Liver (tissue), 3 donors: ENCODE measurements around the gene EFCAB11.

Experiments used
- ATF3 ChIP-seq: IDR thresholded peaks from 2 replicates; pipeline ENCODE4 v1.6.1; 2016; ENCODE audit warnings: antibody characterized with exemption
- CTCF ChIP-seq: fragments of 150-350 bp; IDR thresholded peaks from 2 replicates; pipeline ENCODE4 v1.5.1; 2017; ENCODE audit warnings: improper control_type of control experiment, low read depth, low read length; ENCODE audit not compliant: missing input control
- GABPA ChIP-seq, 2 donors: IDR thresholded peaks in 1 of 2; conservative IDR thresholded peaks in 1 of 2; 2 replicates each; pipeline ENCODE4 v1.6.1; 2016; ENCODE audit warnings: antibody characterized with exemption in 2 of 2, mild to moderate bottlenecking in 1 of 2, moderate library complexity in 1 of 2
- HNF4G ChIP-seq: IDR thresholded peaks from 2 replicates; pipeline ENCODE4 v1.6.1; 2016; ENCODE audit warnings: antibody characterized with exemption
- JUND ChIP-seq, 2 donors: IDR thresholded peaks; 2 replicates each; pipeline ENCODE4 v1.6.1; 2016; ENCODE audit warnings: antibody characterized with exemption in 2 of 2
- MAX ChIP-seq: IDR thresholded peaks from 2 replicates; pipeline ENCODE4 v1.6.1; 2016; ENCODE audit warnings: antibody characterized with exemption
- RAD21 ChIP-seq, 2 donors: IDR thresholded peaks; 2 replicates each; pipeline ENCODE4 v1.6.1; 2016; ENCODE audit warnings: antibody characterized with exemption in 2 of 2, mild to moderate bottlenecking in 2 of 2
- RXRA ChIP-seq, 2 donors: IDR thresholded peaks; 2 replicates each; pipeline ENCODE4 v1.6.1; 2017 to 2018; ENCODE audit warnings: antibody characterized with exemption in 2 of 2, mild to moderate bottlenecking in 1 of 2
- SP1 ChIP-seq: IDR thresholded peaks from 2 replicates; pipeline ENCODE4 v1.6.1; 2018; ENCODE audit warnings: antibody characterized with exemption, mild to moderate bottlenecking
- TAF1 ChIP-seq: conservative IDR thresholded peaks from 2 replicates; pipeline ENCODE4 v1.6.1; 2016; ENCODE audit warnings: antibody characterized with exemption, mild to moderate bottlenecking
- YY1 ChIP-seq: IDR thresholded peaks from 2 replicates; pipeline ENCODE4 v1.6.1; 2016; ENCODE audit warnings: antibody characterized with exemption, mild to moderate bottlenecking
- TF ChIP-seq, protein P1 (sequence below): IDR thresholded peaks from 2 replicates; pipeline ENCODE4 v1.6.1; 2016; ENCODE audit warnings: antibody characterized with exemption
- TF ChIP-seq, protein P2 (sequence below): IDR thresholded peaks from 2 replicates; pipeline ENCODE4 v1.6.1; 2016; ENCODE audit warnings: antibody characterized with exemption, mild to moderate bottlenecking
- donor health status: healthy.
- donor health status: healthy.

DNA sequence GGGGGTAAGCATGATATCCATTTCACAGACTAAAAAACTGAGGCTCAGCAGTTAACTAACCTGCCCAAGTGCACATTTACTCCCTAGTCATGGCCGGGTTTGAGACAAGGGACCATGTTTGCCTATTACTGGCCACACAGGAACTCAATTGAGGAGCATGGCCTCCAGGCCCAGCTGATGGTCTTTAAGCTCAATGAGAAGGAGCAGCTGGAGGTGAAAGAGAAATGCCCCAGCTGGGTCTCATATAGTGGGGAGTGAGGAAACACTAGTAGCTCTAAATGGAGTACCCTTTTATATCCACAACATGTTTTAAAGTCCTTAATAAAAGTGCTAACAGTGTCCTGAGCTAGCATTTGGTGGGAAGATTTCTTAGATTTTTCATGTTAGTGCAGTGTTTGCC, 2.8 kb upstream of the EFCAB11 start:
- TF ChIP-seq CTCF, result no peak
- TF ChIP-seq MAX, result no peak
- TF ChIP-seq JUND (IDR thresholded peaks at IDR 0.05), result no peak
- TF ChIP-seq, protein P1, sequence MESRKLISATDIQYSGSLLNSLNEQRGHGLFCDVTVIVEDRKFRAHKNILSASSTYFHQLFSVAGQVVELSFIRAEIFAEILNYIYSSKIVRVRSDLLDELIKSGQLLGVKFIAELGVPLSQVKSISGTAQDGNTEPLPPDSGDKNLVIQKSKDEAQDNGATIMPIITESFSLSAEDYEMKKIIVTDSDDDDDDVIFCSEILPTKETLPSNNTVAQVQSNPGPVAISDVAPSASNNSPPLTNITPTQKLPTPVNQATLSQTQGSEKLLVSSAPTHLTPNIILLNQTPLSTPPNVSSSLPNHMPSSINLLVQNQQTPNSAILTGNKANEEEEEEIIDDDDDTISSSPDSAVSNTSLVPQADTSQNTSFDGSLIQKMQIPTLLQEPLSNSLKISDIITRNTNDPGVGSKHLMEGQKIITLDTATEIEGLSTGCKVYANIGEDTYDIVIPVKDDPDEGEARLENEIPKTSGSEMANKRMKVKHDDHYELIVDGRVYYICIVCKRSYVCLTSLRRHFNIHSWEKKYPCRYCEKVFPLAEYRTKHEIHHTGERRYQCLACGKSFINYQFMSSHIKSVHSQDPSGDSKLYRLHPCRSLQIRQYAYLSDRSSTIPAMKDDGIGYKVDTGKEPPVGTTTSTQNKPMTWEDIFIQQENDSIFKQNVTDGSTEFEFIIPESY, result no peak
- TF ChIP-seq SP1, result no peak
- TF ChIP-seq HNF4G, result no peak
- no peak for TF ChIP-seq TAF1
- TF ChIP-seq RAD21 (IDR thresholded peaks at IDR 0.05), result no peak
- no peak for TF ChIP-seq RXRA (IDR thresholded peaks at IDR 0.05)
- no peak for TF ChIP-seq YY1
- TF ChIP-seq, protein P2, sequence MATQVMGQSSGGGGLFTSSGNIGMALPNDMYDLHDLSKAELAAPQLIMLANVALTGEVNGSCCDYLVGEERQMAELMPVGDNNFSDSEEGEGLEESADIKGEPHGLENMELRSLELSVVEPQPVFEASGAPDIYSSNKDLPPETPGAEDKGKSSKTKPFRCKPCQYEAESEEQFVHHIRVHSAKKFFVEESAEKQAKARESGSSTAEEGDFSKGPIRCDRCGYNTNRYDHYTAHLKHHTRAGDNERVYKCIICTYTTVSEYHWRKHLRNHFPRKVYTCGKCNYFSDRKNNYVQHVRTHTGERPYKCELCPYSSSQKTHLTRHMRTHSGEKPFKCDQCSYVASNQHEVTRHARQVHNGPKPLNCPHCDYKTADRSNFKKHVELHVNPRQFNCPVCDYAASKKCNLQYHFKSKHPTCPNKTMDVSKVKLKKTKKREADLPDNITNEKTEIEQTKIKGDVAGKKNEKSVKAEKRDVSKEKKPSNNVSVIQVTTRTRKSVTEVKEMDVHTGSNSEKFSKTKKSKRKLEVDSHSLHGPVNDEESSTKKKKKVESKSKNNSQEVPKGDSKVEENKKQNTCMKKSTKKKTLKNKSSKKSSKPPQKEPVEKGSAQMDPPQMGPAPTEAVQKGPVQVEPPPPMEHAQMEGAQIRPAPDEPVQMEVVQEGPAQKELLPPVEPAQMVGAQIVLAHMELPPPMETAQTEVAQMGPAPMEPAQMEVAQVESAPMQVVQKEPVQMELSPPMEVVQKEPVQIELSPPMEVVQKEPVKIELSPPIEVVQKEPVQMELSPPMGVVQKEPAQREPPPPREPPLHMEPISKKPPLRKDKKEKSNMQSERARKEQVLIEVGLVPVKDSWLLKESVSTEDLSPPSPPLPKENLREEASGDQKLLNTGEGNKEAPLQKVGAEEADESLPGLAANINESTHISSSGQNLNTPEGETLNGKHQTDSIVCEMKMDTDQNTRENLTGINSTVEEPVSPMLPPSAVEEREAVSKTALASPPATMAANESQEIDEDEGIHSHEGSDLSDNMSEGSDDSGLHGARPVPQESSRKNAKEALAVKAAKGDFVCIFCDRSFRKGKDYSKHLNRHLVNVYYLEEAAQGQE, result no peak
- TF ChIP-seq ATF3, result no peak
- TF ChIP-seq GABPA (IDR thresholded peaks at IDR 0.05 in 1 of 2, conservative IDR thresholded peaks at IDR 0.05 in 1 of 2), result no peak
